Ramos (cell line): Measurements from ENCODE around the gene PAX3.

Experiments
- in situ Hi-C: fragments of 300-500 bp; cut with MboI; formaldehyde crosslinking; loops from one replicate; pipeline ENCODE4 v1.14.3; 2022; ENCODE audit warnings: low sequenced_read_pairs; ENCODE audit not compliant: unreplicated experiment

Gene PAX3

DNA sequence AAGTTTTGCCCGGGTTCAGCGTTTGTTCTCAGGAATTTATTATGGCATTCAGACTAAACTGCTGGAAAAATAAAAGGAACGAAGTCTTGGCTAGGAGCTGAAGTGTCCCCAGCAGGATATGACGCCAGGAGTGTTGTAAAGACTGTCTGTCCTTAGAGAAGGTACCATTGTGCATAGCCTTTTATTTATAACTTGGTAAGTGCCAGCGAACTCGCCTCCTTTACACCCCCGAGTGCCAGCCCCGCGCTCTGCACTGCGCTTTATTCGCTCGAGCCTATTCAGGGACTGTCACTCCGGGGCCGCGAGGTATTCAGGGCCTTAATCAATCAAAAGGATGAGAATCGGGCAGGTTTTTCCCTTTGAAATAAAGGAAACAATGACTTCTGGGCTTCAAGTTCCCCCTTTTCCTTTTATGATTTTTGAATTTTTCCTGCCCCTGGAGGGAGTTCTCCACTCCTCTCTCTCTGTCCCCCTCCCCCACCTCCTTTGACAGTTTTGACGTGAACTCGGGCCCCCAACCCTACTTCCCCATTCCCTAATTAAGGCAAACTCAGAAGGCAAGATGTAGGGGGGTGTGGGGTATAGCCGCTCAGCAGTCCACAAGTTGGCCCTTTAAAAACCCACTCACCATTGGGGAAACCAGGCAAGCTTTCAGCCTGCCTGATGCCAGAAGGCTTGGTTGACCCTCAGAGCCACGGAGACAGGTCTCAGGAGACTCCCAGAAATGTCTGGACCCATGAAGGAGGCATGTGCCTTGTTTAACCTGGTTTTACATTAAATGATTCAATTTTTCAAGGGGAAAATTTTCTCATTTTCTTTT lies 1.3 kb upstream of the PAX3 start:
- in situ Hi-C loops = no loop called here

DNA sequence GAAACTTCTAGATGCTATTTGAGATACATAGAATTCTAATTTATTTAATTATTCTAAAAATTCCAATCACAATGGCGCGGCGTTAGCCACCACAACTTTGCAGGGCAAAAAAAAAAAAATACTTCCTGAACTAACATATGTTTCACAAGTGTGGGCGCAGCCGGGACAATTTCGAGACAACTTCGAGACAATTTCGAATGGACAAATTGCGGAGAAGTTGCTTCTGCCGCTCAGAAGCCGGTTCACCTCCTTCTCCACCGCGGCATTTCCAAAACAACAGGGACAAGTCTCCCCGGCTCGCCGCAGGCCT lies 842 bp downstream of the PAX3 start:
- in situ Hi-C loops = no loop called here

DNA sequence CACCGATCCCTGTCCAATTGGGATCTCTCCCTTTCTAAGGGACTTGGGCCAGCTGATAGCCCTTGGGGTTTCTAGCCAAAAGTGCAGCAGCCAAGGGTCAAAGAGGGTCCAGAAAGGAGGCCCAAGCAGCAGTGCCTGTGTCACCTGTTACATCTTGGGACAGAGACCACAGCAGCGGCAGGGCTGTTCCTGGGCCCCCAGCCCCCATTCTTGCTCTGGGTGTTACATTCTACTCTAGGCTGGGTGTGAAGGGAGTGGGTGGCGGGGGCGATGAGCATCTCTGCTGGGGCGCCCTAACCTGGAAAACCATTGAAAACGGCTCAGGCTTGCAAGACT lies 1.2 kb downstream of the PAX3 start:
- in situ Hi-C loops = no loop called here

DNA sequence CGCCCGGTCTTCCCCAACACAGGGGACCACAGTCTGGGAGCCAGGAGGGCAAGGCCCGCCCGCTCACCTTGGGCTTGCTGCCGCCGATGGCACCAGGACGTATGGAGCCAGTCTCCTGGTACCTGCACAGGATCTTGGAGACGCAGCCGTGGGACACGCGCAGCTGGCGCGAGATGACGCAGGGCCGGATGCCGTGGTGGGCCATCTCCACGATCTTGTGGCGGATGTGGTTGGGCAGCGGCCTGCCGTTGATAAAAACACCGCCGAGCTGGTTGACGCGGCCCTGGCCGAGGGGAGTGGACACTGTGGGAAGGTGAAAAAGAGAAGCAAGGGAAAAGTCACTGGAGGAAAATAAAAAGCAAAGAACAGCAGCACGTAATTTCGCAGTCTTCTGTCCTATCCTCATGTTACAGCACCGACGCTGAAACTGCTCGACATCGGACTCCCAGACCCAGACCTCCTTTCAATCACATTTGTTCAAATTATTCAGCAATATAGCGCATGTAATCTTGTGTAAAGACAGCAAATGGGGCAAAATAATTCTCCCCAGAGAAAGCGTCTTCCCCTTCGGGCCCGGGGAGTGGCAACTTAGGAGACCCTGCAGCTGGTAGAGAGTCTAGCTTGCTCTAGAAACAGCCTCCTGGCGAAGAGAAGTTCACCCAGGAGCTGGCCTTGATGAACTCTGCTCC lies 1.7 kb downstream of the PAX3 start:
- in situ Hi-C loops = no loop called here

DNA sequence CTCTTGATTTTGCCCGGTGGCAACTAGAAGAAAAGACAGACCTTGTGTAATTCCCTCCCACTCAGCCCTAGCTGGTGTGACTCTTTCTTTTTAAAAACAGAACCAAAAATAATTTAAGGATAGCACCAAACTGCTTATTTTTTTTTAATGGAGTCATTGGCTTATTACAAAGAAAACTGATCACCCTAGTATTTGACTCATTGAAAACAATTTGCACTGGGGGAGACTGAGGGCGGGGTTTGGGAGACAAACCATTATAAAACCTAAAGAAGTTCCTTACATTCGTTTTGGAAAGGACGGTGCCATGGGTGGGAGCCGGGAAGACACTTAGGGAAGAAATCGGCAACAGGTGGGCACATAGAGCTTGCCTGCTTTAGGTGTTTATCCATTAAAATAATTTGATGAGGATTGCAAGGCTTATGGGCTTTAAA lies 2.5 kb downstream of the PAX3 start:
- in situ Hi-C loops = no loop called here

DNA sequence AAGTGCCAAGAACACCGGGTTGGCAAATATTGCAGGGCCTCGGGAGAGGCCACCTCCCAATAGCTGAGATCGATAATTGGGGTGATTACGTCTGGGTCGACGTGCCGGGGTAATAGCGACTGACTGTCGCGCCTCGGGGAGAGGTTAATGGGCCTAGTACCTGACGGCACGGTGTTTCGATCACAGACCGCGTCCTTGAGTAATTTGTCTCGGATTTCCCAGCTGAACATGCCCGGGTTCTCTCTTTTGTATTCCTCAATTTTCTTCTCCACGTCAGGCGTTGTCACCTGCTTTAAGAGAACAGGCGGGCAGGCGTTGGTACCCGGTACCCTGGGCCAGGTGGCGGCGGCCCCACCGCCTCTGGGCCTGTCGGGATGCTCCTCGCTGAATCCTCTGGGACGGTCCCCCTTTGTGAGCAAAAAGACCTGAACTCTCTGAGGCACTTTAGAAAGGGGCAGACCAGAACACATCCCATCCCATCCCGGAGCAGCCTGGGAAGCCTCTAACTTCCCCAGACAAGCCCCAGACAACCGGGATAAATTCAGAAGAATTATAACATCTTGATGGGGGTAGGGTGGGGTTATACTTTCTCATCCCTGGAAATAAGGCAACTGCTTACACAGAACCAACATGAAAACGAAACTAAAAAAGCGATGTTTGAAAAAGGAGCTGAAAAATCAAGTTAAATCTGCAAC lies 3.3 kb downstream of the PAX3 start:
- in situ Hi-C loops = no loop called here

DNA sequence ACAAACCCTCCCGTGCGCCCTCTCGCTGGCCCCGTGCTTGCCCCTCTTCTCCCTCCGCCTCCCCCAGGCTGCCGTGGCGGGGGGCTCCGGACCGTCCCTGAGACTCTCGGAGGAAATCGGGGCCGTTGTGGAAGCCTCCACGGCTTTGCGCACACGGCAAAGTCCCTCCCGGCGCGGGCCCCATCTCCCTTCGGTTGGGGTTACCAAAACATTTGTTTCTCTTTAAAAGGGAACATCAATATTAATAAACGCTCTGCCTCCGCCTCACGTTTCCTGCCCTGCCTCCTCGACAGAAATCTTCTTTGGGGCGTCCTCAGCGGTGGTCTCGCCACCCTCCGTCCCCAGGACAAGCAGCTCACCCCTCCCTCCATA lies 3.8 kb downstream of the PAX3 start:
- in situ Hi-C loops = no loop called here

DNA sequence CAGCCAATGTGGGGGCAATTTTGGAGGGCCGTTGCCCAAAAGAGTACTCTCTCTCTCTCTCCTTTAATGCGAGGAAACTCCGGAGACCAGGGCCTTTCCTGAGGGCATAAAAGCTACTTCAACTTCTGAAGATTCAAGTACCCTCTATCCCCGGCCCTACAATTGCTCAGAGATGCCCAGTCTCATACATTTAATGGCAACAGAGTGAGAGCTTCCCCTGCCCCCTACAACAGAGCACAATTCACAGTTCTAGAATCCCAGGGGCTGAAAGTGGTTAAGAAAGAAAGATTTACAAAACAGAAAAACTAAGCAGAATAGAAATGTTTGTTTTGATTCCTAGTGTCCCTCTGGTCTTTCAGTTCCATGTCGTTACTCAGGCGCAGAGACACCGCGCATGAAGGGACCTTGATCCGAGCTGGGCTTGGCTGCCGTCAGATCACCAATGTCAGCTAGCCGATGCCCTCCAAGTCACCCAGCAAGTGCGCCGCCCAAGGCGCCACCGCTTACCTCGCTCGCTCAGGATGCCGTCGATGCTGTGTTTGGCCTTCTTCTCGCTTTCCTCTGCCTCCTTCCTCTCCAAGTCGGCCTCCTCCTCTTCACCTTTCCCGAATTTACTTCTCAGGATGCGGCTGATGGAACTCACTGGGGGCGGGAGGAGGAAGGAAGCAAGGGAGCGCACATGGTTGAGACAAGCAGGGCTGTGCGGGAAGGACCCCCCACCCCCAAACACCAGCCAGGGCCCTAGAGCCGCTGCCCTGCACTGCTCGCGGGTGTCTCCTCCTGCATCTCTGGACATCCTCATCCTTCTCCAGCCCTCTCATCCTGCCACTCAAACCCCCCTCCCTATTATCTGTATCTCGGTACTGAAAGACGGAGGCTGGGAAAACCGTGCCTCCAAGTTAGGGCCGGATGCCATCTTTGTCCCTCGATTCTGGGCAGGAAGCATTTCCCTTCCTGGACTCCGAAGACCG lies 4.9 kb downstream of the PAX3 start:
- in situ Hi-C loops = no loop called here

DNA sequence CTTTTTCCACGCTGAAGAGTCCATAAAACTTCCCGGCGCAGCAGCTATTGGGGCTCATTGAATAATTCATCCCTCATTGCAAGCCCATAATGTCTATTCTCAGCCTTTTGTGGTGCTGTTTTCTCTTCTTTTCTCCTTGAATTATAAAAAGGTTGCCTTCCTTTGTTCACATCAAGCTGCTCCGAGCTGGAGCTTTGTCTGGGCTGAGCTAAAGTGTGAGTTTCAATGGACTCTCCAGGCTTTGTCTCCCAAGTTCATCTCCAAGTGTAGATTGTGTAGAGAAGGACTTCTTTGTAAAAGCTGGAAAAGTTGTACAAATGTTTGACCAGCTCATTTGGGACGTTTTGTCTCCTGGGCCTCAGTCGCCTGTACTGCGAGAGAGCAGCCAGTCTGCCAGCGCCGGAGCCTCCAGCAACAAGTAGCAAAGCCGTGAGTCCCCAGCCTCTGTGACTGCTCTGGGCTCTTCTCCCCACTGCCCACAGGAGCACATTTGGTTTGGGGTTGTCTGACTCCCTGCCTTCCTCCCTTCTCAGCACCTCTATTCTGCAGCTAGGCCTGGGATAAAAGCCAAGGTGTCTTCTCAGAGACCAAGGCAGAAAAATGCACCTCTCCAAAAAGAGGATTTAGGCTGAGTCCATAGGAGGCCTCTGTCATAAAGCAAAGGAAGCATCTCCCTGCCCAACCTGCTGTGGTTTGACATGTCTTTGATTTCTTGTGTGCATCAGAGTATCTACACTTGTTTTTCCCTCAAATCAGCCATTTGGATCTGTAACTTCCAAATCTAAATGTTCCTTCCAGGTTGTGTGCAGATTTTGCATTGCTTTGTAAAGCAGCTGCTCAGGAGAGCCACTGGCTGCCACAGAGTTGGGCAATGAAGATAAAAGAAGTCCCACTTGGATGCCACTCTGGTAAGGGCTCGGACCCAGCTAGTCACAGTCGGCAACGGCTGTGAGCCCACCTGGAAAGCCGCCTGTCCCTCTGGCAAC lies 6.4 kb downstream of the PAX3 start:
- in situ Hi-C loops = no loop called here

DNA sequence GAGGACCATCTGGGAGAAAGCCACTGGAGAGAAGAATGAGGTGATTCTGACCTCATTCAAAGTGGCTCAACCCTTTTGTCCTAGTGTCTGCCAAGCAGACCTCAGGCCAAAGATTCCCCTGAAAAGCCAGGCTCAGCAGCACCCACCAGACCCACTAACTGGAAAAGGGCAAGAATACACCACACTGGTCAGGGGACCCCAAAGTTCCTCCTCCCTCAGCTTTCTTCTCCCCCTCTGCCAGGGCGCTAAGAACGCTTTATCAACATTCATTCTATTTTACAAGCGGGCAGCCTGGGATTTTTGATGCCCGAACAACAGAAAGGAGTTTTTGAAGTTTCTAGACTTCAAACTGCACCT lies 7.3 kb downstream of the PAX3 start:
- in situ Hi-C loops = no loop called here

DNA sequence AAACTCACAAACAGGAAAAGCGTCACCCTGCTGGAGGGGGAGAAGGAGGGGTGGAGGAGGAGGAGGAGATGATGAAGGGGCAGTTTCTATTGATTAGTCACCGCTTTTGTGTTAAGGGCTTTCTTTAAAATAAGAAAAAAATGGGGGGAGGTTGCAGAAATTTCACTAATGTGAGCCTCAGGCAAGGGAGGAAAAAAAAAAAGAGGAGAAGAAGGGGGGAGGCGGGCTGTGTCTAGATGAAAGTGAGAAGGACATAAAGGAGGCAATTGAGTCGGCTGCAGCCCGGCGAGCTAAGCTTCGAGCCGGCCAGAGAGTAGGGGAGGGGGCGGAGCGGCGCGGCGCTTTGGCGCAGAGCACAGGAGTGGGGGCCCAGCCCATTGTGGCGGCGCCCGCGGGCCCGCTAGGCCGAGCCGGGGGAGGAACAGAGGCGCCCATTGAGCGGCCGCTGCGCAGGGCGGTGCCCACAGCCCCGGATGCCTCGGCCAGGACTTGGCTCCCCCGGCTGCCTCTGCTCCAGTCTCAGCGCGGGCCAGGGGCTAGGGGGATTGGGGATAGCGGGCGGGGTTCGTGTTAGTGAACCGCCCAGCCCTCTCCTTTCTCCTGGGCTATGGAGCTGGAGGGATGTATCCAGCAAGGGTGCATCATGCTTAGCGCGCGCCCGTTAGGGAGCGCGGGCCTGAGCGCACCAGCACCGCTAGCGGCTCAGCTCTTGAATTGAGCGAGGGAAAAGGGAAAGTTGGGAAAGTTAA lies 7.9 kb downstream of the PAX3 start:
- in situ Hi-C loops = no loop called here

DNA sequence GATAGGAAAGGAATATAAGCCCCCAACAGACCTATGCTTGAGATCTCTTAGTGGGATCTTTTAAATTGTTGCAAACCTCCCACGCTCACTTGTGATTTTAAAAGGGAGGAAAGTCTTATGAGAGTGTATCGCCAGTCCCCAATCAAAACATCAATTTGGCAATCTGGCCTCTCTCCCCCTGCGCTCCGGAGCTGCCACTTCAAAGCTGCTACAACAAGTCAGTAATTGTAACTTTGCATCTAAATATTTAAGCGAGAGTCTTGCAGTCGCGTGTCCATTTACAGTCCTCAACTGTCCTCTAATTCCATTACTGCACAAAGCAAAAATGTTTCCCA lies 8.4 kb downstream of the PAX3 start:
- in situ Hi-C loops = no loop called here

DNA sequence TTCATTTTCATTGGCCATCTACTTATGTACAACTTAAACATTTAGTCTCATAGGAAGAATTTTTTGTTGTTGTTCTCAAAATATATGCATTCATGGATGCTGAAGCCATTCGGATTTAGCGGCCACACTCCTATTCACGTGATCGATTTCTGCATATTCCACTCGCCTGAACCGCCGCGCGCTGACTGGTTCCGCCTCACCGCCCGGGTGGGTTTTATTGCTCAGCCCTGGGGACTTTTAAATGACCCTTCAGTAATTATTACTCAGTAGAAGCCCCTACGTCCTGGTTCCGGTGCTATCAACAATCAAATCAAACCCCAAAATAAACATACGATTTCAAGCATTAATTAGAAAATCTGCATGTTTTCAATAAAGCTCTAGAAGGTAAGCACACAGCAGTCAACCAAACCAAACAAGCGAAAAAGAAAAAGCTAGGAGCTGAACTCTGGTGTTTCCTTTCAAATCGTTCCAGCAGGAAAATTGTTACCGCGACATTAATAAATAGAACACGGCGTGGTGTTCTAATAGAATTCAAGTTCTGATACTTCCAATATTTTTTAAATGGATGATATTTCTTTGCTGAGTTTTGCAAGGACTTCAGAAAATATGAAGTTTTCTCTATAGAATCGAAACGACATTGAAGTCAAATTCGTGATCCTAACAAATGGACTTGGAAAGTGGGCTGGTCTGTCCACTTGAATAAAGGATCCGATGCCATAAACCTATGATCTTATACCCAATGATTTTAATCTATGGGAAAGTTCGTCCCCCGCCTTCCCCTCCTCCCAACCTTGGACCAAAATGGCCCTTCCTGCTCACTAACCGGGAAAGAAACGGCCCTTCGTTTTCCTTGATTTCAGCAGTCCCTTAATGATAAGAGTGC lies 9.3 kb downstream of the PAX3 start:
- in situ Hi-C loops = no loop called here

DNA sequence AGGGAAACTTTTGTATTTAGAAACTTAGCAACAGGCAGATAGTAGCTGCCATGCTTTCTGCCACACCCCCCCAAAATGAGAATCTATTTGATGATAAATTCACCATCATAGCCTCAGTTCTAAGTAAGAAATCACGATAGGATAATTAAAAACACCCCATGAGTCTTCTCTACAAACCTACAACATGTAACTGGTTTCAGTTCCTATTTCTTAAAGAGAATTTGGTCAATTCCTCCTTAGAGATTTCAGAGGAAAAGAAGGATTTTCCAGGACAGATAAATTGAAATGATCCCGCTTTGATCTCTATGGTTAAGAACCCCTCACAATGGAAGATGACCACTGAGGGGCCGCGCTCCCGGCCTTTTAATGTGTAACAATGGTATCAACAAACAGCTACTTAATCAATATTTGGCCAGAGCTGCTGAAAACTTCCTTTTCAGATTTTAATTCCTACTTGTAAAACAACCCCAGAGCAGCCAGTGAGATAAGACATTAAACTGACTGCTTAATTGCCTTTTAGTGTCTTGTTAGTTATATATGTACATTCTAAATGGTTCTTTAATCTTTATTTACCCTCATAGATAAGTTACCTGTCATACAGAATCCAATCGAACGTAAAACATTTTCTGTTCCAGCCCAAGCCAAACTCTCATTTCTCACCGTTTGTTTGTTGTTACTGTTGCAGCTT lies 10.1 kb downstream of the PAX3 start:
- in situ Hi-C loops = no loop called here

DNA sequence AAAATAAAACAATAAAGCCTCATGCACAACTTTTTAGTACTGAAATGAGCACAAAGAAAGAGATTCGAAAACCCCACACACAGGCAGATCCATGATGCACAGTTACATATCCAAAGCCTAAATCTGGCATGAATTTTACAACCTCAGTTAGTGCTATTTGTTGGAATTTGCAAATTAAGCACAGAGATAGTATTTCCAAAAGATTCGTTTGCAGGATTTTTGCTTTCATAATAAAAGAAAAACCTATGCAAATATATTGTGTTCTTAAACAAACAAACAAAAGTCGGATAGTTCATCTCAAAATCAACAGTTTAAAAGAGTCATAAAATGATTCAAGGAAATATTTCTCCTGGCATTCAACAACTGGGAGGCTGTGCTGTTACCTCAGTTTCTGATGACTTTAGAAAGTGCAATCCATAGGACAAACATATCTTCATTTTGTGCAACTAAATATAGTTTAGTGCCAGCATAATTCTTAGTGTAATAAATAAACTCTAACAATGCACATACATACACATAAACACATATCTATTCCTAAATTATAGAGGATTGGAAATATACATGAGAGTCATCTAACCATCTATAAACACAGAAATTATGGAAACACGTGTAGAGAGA lies 10.8 kb downstream of the PAX3 start:
- in situ Hi-C loops = no loop called here

DNA sequence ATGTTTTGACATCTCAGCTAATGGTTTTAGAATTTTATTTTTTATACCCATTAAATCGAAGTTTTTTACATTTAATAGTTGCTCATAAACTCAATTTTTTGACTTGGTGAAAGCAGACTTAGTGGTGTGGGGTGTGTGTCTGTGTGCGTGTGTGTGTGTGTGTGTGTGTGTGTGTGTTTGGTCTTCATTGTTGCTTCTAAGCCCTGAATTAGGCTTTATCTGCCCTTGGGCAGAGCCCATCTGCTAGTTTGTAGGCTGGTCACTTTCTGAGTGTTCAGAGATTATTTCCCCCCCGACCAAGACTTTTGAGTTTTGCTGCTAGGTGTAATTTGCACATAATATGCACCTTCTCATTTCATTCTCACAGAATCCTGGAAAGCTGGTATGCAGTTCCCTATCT lies 14.3 kb downstream of the PAX3 start:
- in situ Hi-C loops = no loop called here

DNA sequence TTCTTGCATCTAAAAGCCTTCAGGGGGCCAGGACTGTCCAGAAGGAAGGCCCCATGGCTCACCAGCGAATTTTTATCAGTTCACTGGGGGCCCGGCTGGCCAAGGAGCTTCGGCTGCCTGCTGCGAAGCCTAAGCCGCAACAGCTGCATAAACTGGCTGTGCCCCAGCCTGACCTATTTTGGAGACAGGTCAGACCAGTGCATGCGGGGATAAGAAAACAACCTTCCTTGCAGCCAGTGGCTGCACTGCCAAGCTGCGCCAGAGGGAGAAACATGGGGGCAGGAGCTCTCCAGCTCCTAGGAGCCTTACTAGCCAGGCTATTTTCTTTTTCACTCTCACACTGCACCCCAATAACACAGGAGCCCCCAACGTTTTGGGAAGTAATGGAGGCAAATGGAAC lies 15.2 kb downstream of the PAX3 start:
- in situ Hi-C loops = no loop called here
